Heart right ventricle (tissue), 16 donors: ENCODE data around the gene TBC1D24. TPM values are rescaled to one million over a fixed set of nuclear protein-coding genes. Genes with fewer than 3 reads are reported as not detected.

ENCODE experiments used
- ATAC-seq, 8 donors: fragments of 200-7000 bp; cut with Tn5 transposase; one replicate each; pipeline ENCODE4 v1.9.1; 2020; ENCODE audit warnings: mild to moderate bottlenecking in 8 of 8, moderate library complexity in 8 of 8, moderate number of reproducible peaks in 1 of 8
- DNase-seq, 2 donors: peaks; one replicate each; pipeline ENCODE4 v3.0.0-alpha.2; 2020
- H3K27ac ChIP-seq, 10 donors: fragments of 200-600 bp; sonication (generic) in 2 of 10; one replicate each; pipeline versions ENCODE4 v1.5.0 to v1.8.0; 2020 to 2022; ENCODE audit warnings: mild to moderate bottlenecking in 3 of 10
- H3K27me3 ChIP-seq, 7 donors: fragments of 200-600 bp; one replicate each; pipeline ENCODE4 v1.8.0; 2021 to 2022; ENCODE audit warnings: mild to moderate bottlenecking in 2 of 7
- H3K36me3 ChIP-seq, 9 donors: fragments of 200-600 bp; sonication (generic) in 1 of 9; one replicate each; pipeline versions ENCODE4 v1.5.0 to v1.8.0; 2020 to 2022; ENCODE audit warnings: mild to moderate bottlenecking in 2 of 9
- H3K4me1 ChIP-seq, 9 donors: fragments of 200-600 bp; sonication (generic) in 1 of 9; one replicate each; pipeline versions ENCODE4 v1.5.0 to v1.8.0; 2020 to 2022; ENCODE audit warnings: mild to moderate bottlenecking in 4 of 9
- H3K4me3 ChIP-seq, 10 donors: fragments of 200-600 bp; sonication (generic) in 2 of 10; one replicate each; pipeline versions ENCODE4 v1.5.0 to v1.8.0; 2020 to 2022; ENCODE audit warnings: mild to moderate bottlenecking in 7 of 10, moderate library complexity in 2 of 10
- H3K9me3 ChIP-seq, 11 donors: fragments of 200-600 bp in 10 of 11; sonication (generic) in 2 of 11; one replicate each; pipeline versions ENCODE4 v1.5.0 to v1.8.0; 2013 to 2022; ENCODE audit warnings: mild to moderate bottlenecking in 2 of 11, control low read depth in 1 of 11, moderate library complexity in 1 of 11
- WGBS, 2 donors: extraction: QIAGEN DNeasy Blood & Tissue Kit; methylation state at CpG; one replicate each; pipeline ENCODE4 v1.1.7; 2013; ENCODE audit warnings: inconsistent platforms in 1 of 2; 5-methylcytosine and 5-hydroxymethylcytosine counted together
- intact Hi-C, 10 donors: fragments of 100-400 bp; cut with DNase I; formaldehyde crosslinking; loops; one replicate each; pipeline versions ENCODE4 v1.11.1 to v1.14.2; 2022
- polyA plus RNA-seq, 2 donors: library from polyadenylated mRNA; stranded (reverse); fragments of 200-250 nt; gene quantifications; one replicate each; pipeline ENCODE4 v1.2.3, GENCODE V29; 2013
- total RNA-seq, 10 donors: library from RNA; stranded (reverse); fragmentation: NEBNext Ultra II Directional in 3 of 10; extraction: Animal tissue kit (Norgen Biotek cat#: 25700) in 3 of 10; gene quantifications; one replicate each; pipeline versions ENCODE4 v1.2.1 to v1.2.4, GENCODE V29; 2021 to 2023
- TF ChIP-seq, protein P1 (sequence below), 9 donors: fragments of 200-600 bp; sonication (generic) in 2 of 9; IDR thresholded peaks; one replicate each; pipeline versions ENCODE4 v1.5.0 to v1.8.0; 2021 to 2022; ENCODE audit warnings: antibody characterized with exemption in 9 of 9, mild to moderate bottlenecking in 5 of 9, moderate library complexity in 1 of 9
- donor health status: Arrhythmogenic right ventricular cardiomyopathy.
- donor health status: ischemic (EF 13 %, LVEDD 7.1; RV severe dilation, severe dysfunction).
- donor health status: healthy with polysubstance abuse.
- donor health status: DM: no; HTN: yes; CAD: no.
- donor health status: DM: no; HTN: no; CAD: no.
- donor health status: ischemic (EF 25% LVEDD 6.9; RV normal size, moderate dysfunction).
- donor health status: ischemic (EF 25% LVEDD 5.7; RV mildly dilated, moderate dysfunction).
- donor health status: healthy.
- donor health status: DM: yes; HTN: yes; CAD: no.
- donor health status: Ischemic cardiomyopathy.
- donor health status: ischemic (EF 35%, LVEDD 5.7; RV mildly dilated, moderate dysfunction).
- donor health status: nonischemic (EF 11% LVEDD 7.7; RV severe dilation, severe dysfunction).
- donor health status: DM: yes; HTN: yes; CAD: no.
- donor health status: PGD.
- donor health status: ischemic (EF 29% LVEDD 5.4; RV normal size, mild dysfunction).
- donor health status: nonischemic (EF 23%, LVEDD 6.1; RV moderate dilation, normal function).

TBC1D24 gene
- total and polyA plus RNA-seq, 12 donors, result 3.4 to 14.9 (median 9.0) TPM

DNA sequence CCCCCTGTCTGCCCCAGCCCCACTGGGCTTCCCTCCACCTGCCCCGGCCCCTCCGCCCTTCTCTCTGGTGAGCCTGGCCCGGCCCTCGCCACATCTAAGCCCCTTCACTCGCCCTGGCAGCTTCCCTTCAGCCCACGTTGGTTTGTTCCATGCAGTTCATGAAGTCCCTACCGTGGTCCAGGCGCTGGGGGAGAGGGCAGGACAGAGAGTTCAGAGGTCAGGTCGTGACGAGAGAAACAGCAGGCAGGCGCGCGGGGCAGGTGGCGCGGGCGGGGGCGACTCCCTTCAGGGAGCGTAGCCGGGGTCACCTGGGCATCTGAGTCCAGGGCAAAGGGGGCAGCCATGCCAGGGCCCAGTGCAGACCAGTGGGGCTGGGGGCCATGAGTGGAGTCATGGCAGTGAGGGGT lies 23.9 kb upstream of the TBC1D24 start:
- no peak overlapping the region for H3K27ac ChIP-seq
- intact Hi-C loops, result no loop called here
- DNase-seq (no peak), ATAC-seq (no peak)
- H3K27me3 ChIP-seq, result no peaks in the 10 kb centered on the region
- 94 to 97% methylated on average over 19 of the region's 19 CpGs for WGBS, 2 donors
- TF ChIP-seq, protein P1, sequence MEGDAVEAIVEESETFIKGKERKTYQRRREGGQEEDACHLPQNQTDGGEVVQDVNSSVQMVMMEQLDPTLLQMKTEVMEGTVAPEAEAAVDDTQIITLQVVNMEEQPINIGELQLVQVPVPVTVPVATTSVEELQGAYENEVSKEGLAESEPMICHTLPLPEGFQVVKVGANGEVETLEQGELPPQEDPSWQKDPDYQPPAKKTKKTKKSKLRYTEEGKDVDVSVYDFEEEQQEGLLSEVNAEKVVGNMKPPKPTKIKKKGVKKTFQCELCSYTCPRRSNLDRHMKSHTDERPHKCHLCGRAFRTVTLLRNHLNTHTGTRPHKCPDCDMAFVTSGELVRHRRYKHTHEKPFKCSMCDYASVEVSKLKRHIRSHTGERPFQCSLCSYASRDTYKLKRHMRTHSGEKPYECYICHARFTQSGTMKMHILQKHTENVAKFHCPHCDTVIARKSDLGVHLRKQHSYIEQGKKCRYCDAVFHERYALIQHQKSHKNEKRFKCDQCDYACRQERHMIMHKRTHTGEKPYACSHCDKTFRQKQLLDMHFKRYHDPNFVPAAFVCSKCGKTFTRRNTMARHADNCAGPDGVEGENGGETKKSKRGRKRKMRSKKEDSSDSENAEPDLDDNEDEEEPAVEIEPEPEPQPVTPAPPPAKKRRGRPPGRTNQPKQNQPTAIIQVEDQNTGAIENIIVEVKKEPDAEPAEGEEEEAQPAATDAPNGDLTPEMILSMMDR (IDR thresholded peaks at IDR 0.05), result no peak
- no peaks in the 10 kb centered on the region for H3K9me3 ChIP-seq
- H3K36me3 ChIP-seq, result peaks cover 0 to 94% (median 0%) of the 10 kb centered on the region in 9 donors
- no peaks in the 10 kb centered on the region for H3K4me1 ChIP-seq
- H3K4me3 ChIP-seq, result no peak overlapping the region

DNA sequence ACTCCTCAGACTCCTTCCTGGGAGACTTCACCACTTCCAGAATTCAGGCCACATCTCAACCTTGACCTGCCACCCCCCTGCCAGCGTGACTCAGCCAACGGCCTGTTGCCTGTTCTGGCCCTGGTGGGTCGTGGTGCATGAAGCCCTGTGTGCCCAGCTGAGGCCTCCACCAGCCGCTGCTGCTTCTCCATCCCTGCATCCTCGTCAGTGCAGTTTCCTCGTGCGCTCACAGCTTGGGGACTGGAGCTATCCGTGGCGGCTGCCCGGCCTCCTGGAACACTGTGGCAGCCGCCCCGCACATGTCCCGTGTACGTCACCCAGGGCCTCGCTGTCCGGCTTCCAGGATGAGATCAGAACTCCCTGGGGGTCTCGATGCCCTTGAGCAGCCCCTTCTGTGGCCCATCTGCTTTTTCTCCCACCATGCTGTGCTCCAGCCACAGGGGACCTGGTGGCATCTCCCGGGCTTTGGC lies 23.0 kb upstream of the TBC1D24 start:
- Histone ChIP-seq H3K27ac (no peak overlapping the region), H3K36me3 (peaks cover 0 to 94% (median 0%) of the 10 kb centered on the region in 9 donors), H3K27me3 (no peaks in the 10 kb centered on the region), H3K4me1 (no peaks in the 10 kb centered on the region), H3K4me3 (no peak overlapping the region), H3K9me3 (no peaks in the 10 kb centered on the region)
- DNase-seq (no peak), ATAC-seq (no peak)
- TF ChIP-seq, protein P1 (IDR thresholded peaks at IDR 0.05), result no peak
- 95 to 96% methylated on average over 18 of the region's 18 CpGs for WGBS, 2 donors
- intact Hi-C loops, result no loop called here

DNA sequence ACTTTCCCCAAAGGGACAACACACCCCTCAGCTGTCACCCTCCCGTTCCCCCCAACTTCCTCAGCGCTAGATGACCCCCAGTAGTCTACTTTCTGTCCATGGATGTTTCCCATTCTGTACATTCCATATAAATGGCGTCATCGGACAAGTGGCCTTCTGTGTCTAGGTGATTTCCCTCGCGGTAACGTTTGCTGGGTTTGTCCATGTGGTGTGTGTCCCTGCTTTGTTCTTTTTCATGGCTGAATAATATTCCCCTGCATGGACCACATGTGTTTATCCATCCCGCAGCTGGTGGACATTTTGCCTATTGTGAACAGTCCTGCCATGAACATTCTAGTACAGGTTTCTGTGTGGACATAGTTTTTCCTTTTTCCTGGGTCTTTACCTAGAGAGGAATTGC lies 22.3 kb upstream of the TBC1D24 start:
- Histone ChIP-seq H3K27ac (no peak overlapping the region), H3K4me1 (no peaks in the 10 kb centered on the region), H3K27me3 (no peaks in the 10 kb centered on the region), H3K36me3 (peaks cover 0 to 91% (median 0%) of the 10 kb centered on the region in 9 donors), H3K4me3 (no peak overlapping the region), H3K9me3 (no peaks in the 10 kb centered on the region)
- no peak for DNase-seq
- no peak for ATAC-seq
- TF ChIP-seq, protein P1 (IDR thresholded peaks at IDR 0.05), result no peak
- 94 to 97% methylated on average over 8 of the region's 8 CpGs for WGBS, 2 donors
- intact Hi-C loops, result no loop called here

DNA sequence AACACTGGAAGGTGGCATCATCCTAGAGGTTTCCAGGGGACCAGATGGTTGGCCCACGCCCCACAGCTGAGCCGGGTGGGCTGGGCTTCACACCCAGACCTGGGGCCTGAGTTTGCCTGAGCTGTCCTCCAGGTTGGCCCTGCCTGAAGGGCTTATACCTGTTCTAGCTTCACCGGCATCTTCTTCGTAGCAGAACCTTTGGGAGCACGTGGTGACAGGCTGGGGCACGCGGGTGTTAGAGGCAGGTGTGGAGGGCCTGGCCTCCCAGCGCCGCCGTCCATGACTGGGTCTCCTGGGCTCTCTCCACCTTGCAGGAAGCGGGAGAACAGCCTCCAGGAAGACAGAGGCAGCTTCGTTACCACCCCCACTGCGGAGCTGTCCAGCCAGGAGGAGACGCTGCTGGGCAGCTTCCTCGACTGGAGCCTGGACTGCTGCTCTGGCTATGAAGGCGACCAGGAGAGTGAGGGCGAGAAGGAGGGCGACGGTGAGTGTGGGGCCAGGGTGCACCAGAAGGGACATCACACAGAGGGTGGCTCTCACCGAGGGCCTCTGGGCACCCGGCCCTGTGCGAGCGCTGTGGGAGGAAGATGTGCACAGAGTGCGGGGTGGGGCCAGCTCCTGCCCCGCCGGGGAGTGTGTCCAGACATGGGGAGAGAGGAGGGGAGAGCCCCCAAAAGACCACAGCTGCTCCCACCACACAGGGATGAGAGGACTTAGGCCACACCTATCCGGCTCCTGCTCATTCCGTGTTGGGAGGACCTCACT lies 19.7 kb upstream of the TBC1D24 start:
- TF ChIP-seq, protein P1 (IDR thresholded peaks at IDR 0.05), result no peak
- ATAC-seq (no peak), DNase-seq (no peak)
- Histone ChIP-seq H3K27me3 (no peaks in the 10 kb centered on the region), H3K36me3 (peaks cover 0 to 65% (median 0%) of the 10 kb centered on the region in 9 donors), H3K27ac (no peak overlapping the region), H3K4me3 (no peak overlapping the region), H3K4me1 (peaks cover 2 to 13% (median 9%) of the 10 kb centered on the region in 9 donors), H3K9me3 (no peaks in the 10 kb centered on the region)
- intact Hi-C loops, result loop anchor here in 1 of 10 donors (5.0 kb wide), 1 partner anchor 47 kb away; no protein-coding TSS in a partner anchor
- WGBS, 2 donors, result 93 to 95% methylated on average over 28 of the region's 28 CpGs
